Astrocyte (in vitro differentiated cells and primary cell): ENCODE results near the gene COL5A3. TPM values are rescaled to one million over a fixed set of nuclear protein-coding genes. Genes with fewer than 3 reads are reported as not detected.
A peak's percentile ranks its signal among the peaks of the same experiment; 100 is the strongest.

ENCODE experiments used
- DNase-seq: peaks from one replicate; pipeline ENCODE4 v3.0.0-alpha.2; 2010; ENCODE audit warnings: low read depth
- FAIRE-seq: peaks from 2 replicates; lab custom pipeline; 2011; peaks lifted over from hg19 to GRCh38; lab: Jason Lieb, UNC
- H2AFZ ChIP-seq: 2 replicates; pipeline ENCODE4 v1.6.0; 2012; ENCODE audit warnings: low read depth, low read length, inconsistent platforms
- H3K27ac ChIP-seq: 2 replicates; pipeline ENCODE4 v1.5.1; 2011; ENCODE audit warnings: low read depth, low read length, inconsistent platforms
- H3K27me3 ChIP-seq: 2 replicates; pipeline ENCODE4 v1.6.0; 2011; ENCODE audit warnings: low read length, inconsistent platforms; ENCODE audit not compliant: insufficient read depth
- H3K36me3 ChIP-seq: 2 replicates; pipeline ENCODE4 v1.5.1; 2011; ENCODE audit warnings: low read length, inconsistent platforms; ENCODE audit not compliant: insufficient read depth
- H3K4me1 ChIP-seq: 2 replicates; pipeline ENCODE4 v1.5.1; 2011; ENCODE audit warnings: low read length, inconsistent platforms; ENCODE audit not compliant: insufficient read depth
- H3K4me2 ChIP-seq: 2 replicates; pipeline ENCODE4 v1.6.0; 2012; ENCODE audit warnings: low read length, inconsistent platforms
- H3K4me3 ChIP-seq: 2 replicates; pipeline ENCODE4 v1.5.1; 2011; ENCODE audit warnings: low read depth, mild to moderate bottlenecking, low read length, inconsistent platforms; ENCODE audit not compliant: insufficient read depth
- H3K79me2 ChIP-seq: 2 replicates; pipeline ENCODE4 v1.6.0; 2012; ENCODE audit warnings: mild to moderate bottlenecking, low read length, inconsistent platforms; ENCODE audit not compliant: insufficient read depth
- H3K9ac ChIP-seq: 2 replicates; pipeline ENCODE4 v1.6.0; 2012; ENCODE audit warnings: mild to moderate bottlenecking, low read length, inconsistent platforms
- H3K9me3 ChIP-seq: 2 replicates; pipeline ENCODE4 v1.5.1; 2012; ENCODE audit warnings: low read depth, mild to moderate bottlenecking, low read length, inconsistent platforms; ENCODE audit not compliant: insufficient read depth
- H4K20me1 ChIP-seq: 2 replicates; pipeline ENCODE4 v1.6.0; 2012; ENCODE audit warnings: low read length, inconsistent platforms; ENCODE audit not compliant: insufficient read depth
- H3K27ac Mint-ChIP-seq: one replicate; pipeline ENCODE4 v1.8.0; 2021; ENCODE audit warnings: mild to moderate bottlenecking, mixed read lengths; ENCODE audit not compliant: unreplicated experiment
- H3K27me3 Mint-ChIP-seq: one replicate; pipeline ENCODE4 v1.8.0; 2021; ENCODE audit warnings: low read depth, mixed read lengths; ENCODE audit not compliant: unreplicated experiment
- H3K36me3 Mint-ChIP-seq: one replicate; pipeline ENCODE4 v1.8.0; 2021; ENCODE audit warnings: low read depth, mixed read lengths; ENCODE audit not compliant: unreplicated experiment
- H3K4me1 Mint-ChIP-seq: one replicate; pipeline ENCODE4 v1.8.0; 2021; ENCODE audit warnings: low read depth, mixed read lengths; ENCODE audit not compliant: unreplicated experiment
- H3K4me3 Mint-ChIP-seq: one replicate; pipeline ENCODE4 v1.8.0; 2021; ENCODE audit warnings: mild to moderate bottlenecking, moderate library complexity, mixed read lengths; ENCODE audit not compliant: unreplicated experiment
- H3K9me3 Mint-ChIP-seq: one replicate; pipeline ENCODE4 v1.8.0; 2021; ENCODE audit warnings: mild to moderate bottlenecking, mixed read lengths; ENCODE audit not compliant: unreplicated experiment
- EZH2 ChIP-seq: IDR thresholded peaks from 2 replicates; pipeline ENCODE4 v1.6.1; 2012; ENCODE audit warnings: mild to moderate bottlenecking, low read length, inconsistent platforms; ENCODE audit not compliant: insufficient read depth
- total RNA-seq: library from RNA; stranded (reverse); gene quantifications from 2 replicates; pipeline ENCODE4 v1.2.1, GENCODE V29; 2021
- TF ChIP-seq, protein P1 (sequence below): IDR thresholded peaks from 2 replicates; pipeline ENCODE4 v1.5.1; 2011; ENCODE audit warnings: low read depth, mild to moderate bottlenecking, inconsistent platforms, low read length, moderate library complexity; ENCODE audit not compliant: insufficient read depth

The COL5A3 gene
- total RNA-seq, 1 donor from 2014 or later: 22.2 TPM

DNA sequence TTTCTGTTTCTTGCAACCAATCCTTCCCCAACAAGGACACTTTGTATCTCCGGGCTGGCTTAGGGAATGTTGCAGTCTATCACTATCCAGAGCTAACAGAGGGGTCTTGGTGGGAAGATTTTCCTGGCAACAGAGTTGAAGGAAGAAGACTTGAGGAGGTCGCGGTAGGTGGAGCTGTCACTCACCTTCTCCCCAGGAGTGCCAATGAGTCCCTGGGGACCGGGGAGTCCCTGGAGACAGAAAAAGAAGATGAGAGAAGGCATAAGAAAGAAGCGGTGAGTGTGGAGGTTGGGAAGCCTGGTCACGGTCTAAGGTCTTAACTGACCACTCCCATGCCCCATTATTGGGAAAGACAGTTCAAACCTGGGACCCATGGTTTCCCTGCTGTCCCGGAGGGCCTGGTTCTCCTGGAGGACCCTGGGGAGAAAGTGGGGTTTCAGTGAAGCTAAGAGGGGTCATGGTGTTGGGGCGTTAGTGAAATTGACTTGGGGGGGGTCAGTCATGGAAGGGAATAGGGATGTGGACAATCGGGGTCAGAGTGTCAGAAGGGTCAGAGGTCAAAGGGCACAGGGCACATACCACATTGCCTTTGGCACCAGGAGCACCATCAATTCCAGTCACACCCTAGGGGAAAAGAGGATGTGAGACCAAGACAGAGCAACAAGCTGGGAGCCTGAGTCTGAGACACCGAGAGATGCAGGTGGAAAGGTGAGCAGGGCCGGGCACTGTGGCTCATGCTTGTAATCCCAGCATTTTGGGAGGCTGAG is 18.7 kb downstream of the COL5A3 start:
- no peaks in the 10 kb centered on the region for H4K20me1 ChIP-seq
- H3K27me3 ChIP-seq: no peaks in the 10 kb centered on the region
- H3K27ac ChIP-seq: no peak overlapping the region
- no peaks in the 10 kb centered on the region for H3K4me1 ChIP-seq
- no peaks in the 10 kb centered on the region for H3K79me2 ChIP-seq
- H3K36me3 ChIP-seq: no peaks in the 10 kb centered on the region
- H2AFZ ChIP-seq: no peak overlapping the region
- FAIRE-seq (no peak), DNase-seq (no peak)
- H3K36me3 Mint-ChIP-seq: peaks cover 9% of the 10 kb centered on the region
- no peak overlapping the region for H3K4me3 ChIP-seq
- H3K4me3 Mint-ChIP-seq: no peak overlapping the region
- H3K27me3 Mint-ChIP-seq: peaks cover 2% of the 10 kb centered on the region
- peaks cover 8% of the 10 kb centered on the region for H3K4me1 Mint-ChIP-seq
- TF ChIP-seq, protein P1, sequence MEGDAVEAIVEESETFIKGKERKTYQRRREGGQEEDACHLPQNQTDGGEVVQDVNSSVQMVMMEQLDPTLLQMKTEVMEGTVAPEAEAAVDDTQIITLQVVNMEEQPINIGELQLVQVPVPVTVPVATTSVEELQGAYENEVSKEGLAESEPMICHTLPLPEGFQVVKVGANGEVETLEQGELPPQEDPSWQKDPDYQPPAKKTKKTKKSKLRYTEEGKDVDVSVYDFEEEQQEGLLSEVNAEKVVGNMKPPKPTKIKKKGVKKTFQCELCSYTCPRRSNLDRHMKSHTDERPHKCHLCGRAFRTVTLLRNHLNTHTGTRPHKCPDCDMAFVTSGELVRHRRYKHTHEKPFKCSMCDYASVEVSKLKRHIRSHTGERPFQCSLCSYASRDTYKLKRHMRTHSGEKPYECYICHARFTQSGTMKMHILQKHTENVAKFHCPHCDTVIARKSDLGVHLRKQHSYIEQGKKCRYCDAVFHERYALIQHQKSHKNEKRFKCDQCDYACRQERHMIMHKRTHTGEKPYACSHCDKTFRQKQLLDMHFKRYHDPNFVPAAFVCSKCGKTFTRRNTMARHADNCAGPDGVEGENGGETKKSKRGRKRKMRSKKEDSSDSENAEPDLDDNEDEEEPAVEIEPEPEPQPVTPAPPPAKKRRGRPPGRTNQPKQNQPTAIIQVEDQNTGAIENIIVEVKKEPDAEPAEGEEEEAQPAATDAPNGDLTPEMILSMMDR: no peak
- H3K27ac Mint-ChIP-seq: no peak overlapping the region
- no peak overlapping the region for H3K9ac ChIP-seq
- no peak overlapping the region for H3K4me2 ChIP-seq
- no peaks in the 10 kb centered on the region for H3K9me3 ChIP-seq
- no peaks in the 10 kb centered on the region for H3K9me3 Mint-ChIP-seq

DNA sequence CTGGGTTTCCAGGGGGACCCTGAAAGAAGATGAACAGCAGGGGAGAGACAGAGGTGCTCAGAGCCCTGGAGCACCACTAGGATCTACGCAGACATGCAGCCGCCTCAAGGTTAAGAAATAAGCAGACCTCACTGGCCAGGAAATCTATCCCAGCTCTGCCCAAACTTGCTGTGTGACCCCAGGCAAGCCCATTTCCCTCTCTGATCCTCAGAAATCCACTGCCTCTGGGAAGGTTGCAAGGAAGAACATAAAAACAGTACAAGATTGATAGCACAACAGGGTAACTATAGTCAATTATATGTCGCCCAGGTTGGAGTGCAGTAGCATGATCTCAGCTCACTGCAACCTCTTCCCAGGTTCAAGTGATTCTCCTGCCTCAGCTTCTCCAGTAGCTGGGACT is 20.8 kb downstream of the COL5A3 start:
- Histone ChIP-seq H3K4me1 (no peaks in the 10 kb centered on the region), H4K20me1 (no peaks in the 10 kb centered on the region), H2AFZ (no peak overlapping the region), H3K9me3 (no peaks in the 10 kb centered on the region), H3K27me3 (no peaks in the 10 kb centered on the region), H3K4me2 (no peak overlapping the region), H3K9ac (no peak overlapping the region), H3K79me2 (no peaks in the 10 kb centered on the region), H3K27ac (no peak overlapping the region), H3K36me3 (no peaks in the 10 kb centered on the region), H3K4me3 (no peak overlapping the region)
- FAIRE-seq: no peak
- H3K27ac Mint-ChIP-seq: no peak overlapping the region
- no peaks in the 10 kb centered on the region for H3K9me3 Mint-ChIP-seq
- H3K27me3 Mint-ChIP-seq: no peaks in the 10 kb centered on the region
- H3K4me1 Mint-ChIP-seq: peaks cover 6% of the 10 kb centered on the region
- peaks cover 7% of the 10 kb centered on the region for H3K36me3 Mint-ChIP-seq
- no peak for DNase-seq
- no peak for TF ChIP-seq EZH2
- TF ChIP-seq, protein P1: no peak
- H3K4me3 Mint-ChIP-seq: no peak overlapping the region

- Histone ChIP-seq H3K27ac (no peak overlapping the region), H3K4me1 (no peaks in the 10 kb centered on the region)
- peaks cover 10% of the 10 kb centered on the region for H3K36me3 Mint-ChIP-seq
Observed at GRCh38 chr19:9986787-9987281, 23.5 kb downstream of the COL5A3 start.

More at GRCh38 chr19:9986787-9987281, 23.5 kb downstream of the COL5A3 start:
- Histone ChIP-seq H3K9me3 (no peaks in the 10 kb centered on the region), H4K20me1 (no peaks in the 10 kb centered on the region), H3K36me3 (no peaks in the 10 kb centered on the region), H3K79me2 (no peaks in the 10 kb centered on the region), H2AFZ (no peak overlapping the region), H3K9ac (no peak overlapping the region), H3K4me3 (no peak overlapping the region), H3K27me3 (no peaks in the 10 kb centered on the region), H3K4me2 (peak overlapping the region; percentile 5)
- DNase-seq (peak; percentile 51), FAIRE-seq (peak; percentile 52)
- H3K9me3 Mint-ChIP-seq: no peaks in the 10 kb centered on the region
- no peak for TF ChIP-seq EZH2
- TF ChIP-seq, protein P1: no peak
- H3K4me3 Mint-ChIP-seq: no peak overlapping the region
- H3K27ac Mint-ChIP-seq: peak overlapping the region; percentile 53
- peaks cover 2% of the 10 kb centered on the region for H3K27me3 Mint-ChIP-seq
- peaks cover 6% of the 10 kb centered on the region for H3K4me1 Mint-ChIP-seq
